C4-2B (cell line): ENCODE results near the gene TRDN.

Experiments used
- CTCF ChIP-seq: fragments of 450-650 bp; conservative IDR thresholded peaks from 2 replicates; pipeline ENCODE4 v1.5.1; 2017; ENCODE audit warnings: mild to moderate bottlenecking
- ZFX ChIP-seq: fragments of 450-650 bp; IDR thresholded peaks from 2 replicates; pipeline ENCODE4 v1.6.1; 2017

- TF ChIP-seq CTCF = no peak
- TF ChIP-seq ZFX = no peak
Observed at GRCh38 chr6:123638865-123639264, 2.1 kb upstream of the TRDN start.
